GM19035 (cell line): ENCODE measurements around the gene CRX.
"Not testable (repeated sequence)": the region's sequence is repeated elsewhere in the genome, so short reads cannot be mapped to it uniquely, and the experiment has no call there.

Experiments used
- ATAC-seq: cut with Tn5 transposase; IDR thresholded peaks from one replicate; pipeline ENCODE4 v1.9.1; 2021; ENCODE audit not compliant: unreplicated experiment

Gene CRX

GRCh38 chr19:47858646-47859285, 37.0 kb downstream of the CRX start, which contains the start of gene TPRX2:
TPRX2 (plus strand) TSS chr19:47859235; CDS start chr19:47859247, 12 bp downstream.
- ATAC-seq = not testable (repeated sequence)

GRCh38 chr19:47859838-47860237, 38.1 kb downstream of the CRX start:
- ATAC-seq = not testable (repeated sequence)

GRCh38 chr19:47860602-47861297, 39.0 kb downstream of the CRX start:
- no peak for ATAC-seq

- ATAC-seq = no peak
These were observed 39.9 kb downstream of the CRX start for GRCh38 chr19:47861630-47862029.

- no peak for ATAC-seq
These were observed 41.8 kb downstream of the CRX start for GRCh38 chr19:47863514-47863936.

GRCh38 chr19:47865166-47865565, 43.4 kb downstream of the CRX start:
- no peak for ATAC-seq

- no peak for ATAC-seq
These were observed 57.2 kb downstream of the CRX start for GRCh38 chr19:47878906-47879305.

- ATAC-seq = not testable (repeated sequence)
These were observed 57.6 kb downstream of the CRX start for GRCh38 chr19:47879385-47879784.

- no peak for ATAC-seq
These were observed 60.0 kb downstream of the CRX start for GRCh38 chr19:47881757-47882156.

GRCh38 chr19:47882890-47883289, 61.2 kb downstream of the CRX start:
- no peak for ATAC-seq

- no peak for ATAC-seq
These were observed 63.3 kb downstream of the CRX start for GRCh38 chr19:47885067-47885463.

- no peak for ATAC-seq
These were observed 64.3 kb downstream of the CRX start, which contains the start of gene SULT2A1 for GRCh38 chr19:47886010-47886559. SULT2A1 (minus strand) TSS chr19:47886315; CDS start chr19:47886257, 58 bp downstream.

- no peak for ATAC-seq
These were observed 69.3 kb downstream of the CRX start for GRCh38 chr19:47890865-47891621.

GRCh38 chr19:47891622-47891922, 69.8 kb downstream of the CRX start:
- no peak for ATAC-seq

- ATAC-seq = no peak
These were observed 70.4 kb downstream of the CRX start for GRCh38 chr19:47891923-47892666.
